K562 (cell line): ENCODE measurements around the gene SUPT5H. TPM values are rescaled to one million over a fixed set of nuclear protein-coding genes. Genes with fewer than 3 reads are reported as not detected.
A peak's percentile ranks its signal among the peaks of the same experiment; 100 is the strongest.

Experiments used
- CBX2 ChIP-seq: fragments of 200-600 bp; sonication (generic); IDR thresholded peaks from one replicate; pipeline ENCODE4 v1.6.1; 2012; ENCODE audit warnings: mild to moderate bottlenecking, low read length, inconsistent platforms; ENCODE audit not compliant: insufficient read depth, poor library complexity, severe bottlenecking
- IFI16 ChIP-seq: fragments of 250-450 bp; sonication (Bioruptor Pico); IDR thresholded peaks from 2 replicates; pipeline ENCODE4 v2.1.2; 2022; ENCODE audit warnings: mild to moderate bottlenecking, inconsistent platforms
- ILK ChIP-seq: fragments of 450-650 bp; IDR thresholded peaks from 2 replicates; pipeline ENCODE4 v1.6.1; 2016; ENCODE audit warnings: missing genetic modification characterization, low read depth, mild to moderate bottlenecking, missing compliant biosample characterization, moderate library complexity, borderline replicate concordance
- IRF2 ChIP-seq: sonication (generic); formaldehyde crosslinking; IDR thresholded peaks from 2 replicates; pipeline ENCODE4 v1.8.1; 2022; ENCODE audit warnings: mild to moderate bottlenecking, missing genetic modification reagents
- KDM1A ChIP-seq, 2 experiments: fragments of 450-650 bp; IDR thresholded peaks; 2 replicates each; pipeline ENCODE4 v1.6.1; 2016; ENCODE audit warnings: mild to moderate bottlenecking in 2 of 2
- NR3C1 ChIP-seq: sonication (generic); formaldehyde crosslinking; IDR thresholded peaks from 2 replicates; pipeline ENCODE4 v1.8.1; 2022; ENCODE audit warnings: missing genetic modification reagents
- PRMT5 ChIP-seq: sonication (generic); formaldehyde crosslinking; IDR thresholded peaks from 2 replicates; pipeline ENCODE4 v1.5.0; 2020; ENCODE audit warnings: missing genetic modification reagents
- SMAD3 ChIP-seq: fragments of 450-650 bp; formaldehyde crosslinking; conservative IDR thresholded peaks from 2 replicates; pipeline ENCODE4 v1.4.0; 2020; ENCODE audit warnings: mild to moderate bottlenecking
- SNIP1 ChIP-seq: fragments of 450-650 bp; IDR thresholded peaks from 2 replicates; pipeline ENCODE4 v1.7.1; 2017; ENCODE audit warnings: low read depth, mild to moderate bottlenecking
- SRSF7 ChIP-seq: fragments of 200-400 bp; formaldehyde crosslinking; optimal IDR thresholded peaks from 2 replicates; pipeline ENCODE3; 2017; ENCODE audit warnings: mild to moderate bottlenecking, low read depth, low read length
- ZC3H8 ChIP-seq: fragments of 450-650 bp; IDR thresholded peaks from 2 replicates; pipeline ENCODE4 v1.6.1; 2017
- ZNF133 ChIP-seq: fragments of 250-450 bp; sonication (Bioruptor Pico); IDR thresholded peaks from 2 replicates; pipeline ENCODE4 v1.4.0; 2020; ENCODE audit warnings: mild to moderate bottlenecking
- ZNF384 ChIP-seq: IDR thresholded peaks from 2 replicates; pipeline ENCODE4 v1.6.1; 2012; ENCODE audit warnings: low read depth, low read length, improper control_type of control experiment
- ZNF644 ChIP-seq: fragments of 200-800 bp; sonication (Bioruptor generic); IDR thresholded peaks from 2 replicates; pipeline ENCODE4 v1.6.1; 2016; ENCODE audit warnings: low read depth, missing genetic modification characterization, missing compliant biosample characterization
- ZNF696 ChIP-seq: fragments of 250-450 bp; sonication (Bioruptor Pico); conservative IDR thresholded peaks from 2 replicates; pipeline ENCODE4 v1.4.0; 2020; ENCODE audit warnings: mild to moderate bottlenecking, moderate library complexity
- polyA plus RNA-seq, 8 experiments: library from polyadenylated mRNA; depleted of rRNA in 4 of 8; stranded (reverse) in 5 of 8; unstranded in 3 of 8; fragments of >200 nt; fragmentation: Nextera tagmentation in 2 of 8; fragmentation: Illumina TruSeq in 1 of 8; extraction: Ambion mirVana in 2 of 8; extraction: Trizol in 1 of 8; gene quantifications; 2 replicates each; pipeline versions ENCODE4 v1.2.1 to v1.2.3, GENCODE V29; 2011 to 2014; ENCODE audit warnings: inconsistent platforms in 1 of 8, missing spikeins in 1 of 8
- total RNA-seq, 7 experiments: library from RNA; depleted of rRNA in 6 of 7; stranded (reverse); fragments of >200 nt in 6 of 7; fragmentation: Illumina TruSeq in 2 of 7; extraction: Trizol in 2 of 7; gene quantifications; 2 replicates each; pipeline versions ENCODE4 v1.2.1 to v1.2.3, GENCODE V29; 2011 to 2021; ENCODE audit warnings: low replicate concordance in 1 of 7
- TF ChIP-seq, protein P1 (sequence below), 2 experiments: fragments of 450-650 bp in 1 of 2; sonication (generic) in 1 of 2; formaldehyde crosslinking in 1 of 2; IDR thresholded peaks; 2 replicates each; pipeline versions ENCODE4 v1.7.1 to v1.9.0; 2016 to 2022; ENCODE audit warnings: inconsistent platforms in 1 of 2, mild to moderate bottlenecking in 1 of 2, missing genetic modification reagents in 1 of 2
- TF ChIP-seq, protein P2 (sequence below), 3 experiments: IDR thresholded peaks in 2 of 3; conservative IDR thresholded peaks in 1 of 3; 2 replicates each; pipeline ENCODE4 v1.5.1; 2011 to 2012; ENCODE audit warnings: low read length in 3 of 3, mild to moderate bottlenecking in 3 of 3, control low read depth in 2 of 3, improper control_type of control experiment in 1 of 3, inconsistent platforms in 1 of 3, low read depth in 1 of 3, mixed read lengths in 1 of 3, moderate library complexity in 1 of 3; ENCODE audit not compliant: insufficient read depth in 2 of 3

The SUPT5H gene
- total and polyA plus RNA-seq, 9 of the 15 experiments (the other 6 are each of a cell fraction or from before 2014, with no cell fraction given) = 13.3 to 85.9 (median 35.9) TPM

DNA sequence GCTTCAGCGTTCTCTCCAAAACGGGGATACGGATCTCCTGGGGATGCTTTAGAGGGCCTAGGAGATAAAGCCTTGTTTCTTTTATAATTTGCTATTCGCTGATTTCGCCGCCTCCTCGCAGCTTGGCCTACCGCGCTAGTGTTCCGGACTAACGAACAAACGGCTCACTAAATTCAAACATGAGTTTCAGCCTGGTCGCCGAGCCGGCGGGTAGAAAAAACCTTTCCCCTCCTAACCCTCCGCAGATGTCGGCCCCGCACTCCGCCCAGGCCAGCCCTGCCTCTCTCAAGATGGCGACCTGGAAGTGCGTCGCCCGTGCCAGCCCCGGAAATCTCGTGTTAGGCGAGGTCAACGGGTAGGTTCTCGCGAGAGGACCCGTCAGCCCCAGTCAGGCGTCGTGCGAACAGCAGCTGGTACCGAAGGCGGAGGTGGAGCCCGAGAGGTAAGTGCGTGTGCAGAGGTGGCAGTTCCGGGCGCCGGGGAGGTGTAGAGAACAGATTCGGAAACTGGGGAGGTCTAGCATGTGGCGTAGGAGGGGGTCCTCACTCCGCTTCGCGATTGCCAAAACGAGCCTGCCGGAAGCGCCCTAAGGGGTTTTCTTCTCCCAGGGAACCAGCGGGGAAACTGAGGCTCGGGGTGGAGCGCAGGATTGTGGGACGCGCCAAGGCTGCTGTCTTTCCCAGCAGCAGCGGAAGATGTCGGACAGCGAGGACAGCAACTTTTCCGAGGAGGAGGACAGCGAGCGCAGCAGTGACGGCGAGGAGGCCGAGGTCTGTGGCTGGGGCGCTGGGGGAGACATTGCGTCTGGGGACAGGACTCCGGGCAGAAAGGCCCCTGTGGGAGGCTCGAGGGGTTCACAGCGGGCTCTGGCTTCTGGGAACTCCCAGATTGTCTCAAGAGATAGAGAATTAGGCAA, at the start of gene SUPT5H (continued):
- TF ChIP-seq, protein P1, sequence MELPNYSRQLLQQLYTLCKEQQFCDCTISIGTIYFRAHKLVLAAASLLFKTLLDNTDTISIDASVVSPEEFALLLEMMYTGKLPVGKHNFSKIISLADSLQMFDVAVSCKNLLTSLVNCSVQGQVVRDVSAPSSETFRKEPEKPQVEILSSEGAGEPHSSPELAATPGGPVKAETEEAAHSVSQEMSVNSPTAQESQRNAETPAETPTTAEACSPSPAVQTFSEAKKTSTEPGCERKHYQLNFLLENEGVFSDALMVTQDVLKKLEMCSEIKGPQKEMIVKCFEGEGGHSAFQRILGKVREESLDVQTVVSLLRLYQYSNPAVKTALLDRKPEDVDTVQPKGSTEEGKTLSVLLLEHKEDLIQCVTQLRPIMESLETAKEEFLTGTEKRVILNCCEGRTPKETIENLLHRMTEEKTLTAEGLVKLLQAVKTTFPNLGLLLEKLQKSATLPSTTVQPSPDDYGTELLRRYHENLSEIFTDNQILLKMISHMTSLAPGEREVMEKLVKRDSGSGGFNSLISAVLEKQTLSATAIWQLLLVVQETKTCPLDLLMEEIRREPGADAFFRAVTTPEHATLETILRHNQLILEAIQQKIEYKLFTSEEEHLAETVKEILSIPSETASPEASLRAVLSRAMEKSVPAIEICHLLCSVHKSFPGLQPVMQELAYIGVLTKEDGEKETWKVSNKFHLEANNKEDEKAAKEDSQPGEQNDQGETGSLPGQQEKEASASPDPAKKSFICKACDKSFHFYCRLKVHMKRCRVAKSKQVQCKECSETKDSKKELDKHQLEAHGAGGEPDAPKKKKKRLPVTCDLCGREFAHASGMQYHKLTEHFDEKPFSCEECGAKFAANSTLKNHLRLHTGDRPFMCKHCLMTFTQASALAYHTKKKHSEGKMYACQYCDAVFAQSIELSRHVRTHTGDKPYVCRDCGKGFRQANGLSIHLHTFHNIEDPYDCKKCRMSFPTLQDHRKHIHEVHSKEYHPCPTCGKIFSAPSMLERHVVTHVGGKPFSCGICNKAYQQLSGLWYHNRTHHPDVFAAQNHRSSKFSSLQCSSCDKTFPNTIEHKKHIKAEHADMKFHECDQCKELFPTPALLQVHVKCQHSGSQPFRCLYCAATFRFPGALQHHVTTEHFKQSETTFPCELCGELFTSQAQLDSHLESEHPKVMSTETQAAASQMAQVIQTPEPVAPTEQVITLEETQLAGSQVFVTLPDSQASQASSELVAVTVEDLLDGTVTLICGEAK (IDR thresholded peaks at IDR 0.05) = peak; percentile 89
- TF ChIP-seq, protein P1 (CRISPR knock-in tag; IDR thresholded peaks at IDR 0.05) = no peak
- no peak for TF ChIP-seq ZC3H8
- TF ChIP-seq ZNF696 = no peak
- TF ChIP-seq IRF2 (CRISPR knock-in tag) = no peak
- TF ChIP-seq, protein P2, sequence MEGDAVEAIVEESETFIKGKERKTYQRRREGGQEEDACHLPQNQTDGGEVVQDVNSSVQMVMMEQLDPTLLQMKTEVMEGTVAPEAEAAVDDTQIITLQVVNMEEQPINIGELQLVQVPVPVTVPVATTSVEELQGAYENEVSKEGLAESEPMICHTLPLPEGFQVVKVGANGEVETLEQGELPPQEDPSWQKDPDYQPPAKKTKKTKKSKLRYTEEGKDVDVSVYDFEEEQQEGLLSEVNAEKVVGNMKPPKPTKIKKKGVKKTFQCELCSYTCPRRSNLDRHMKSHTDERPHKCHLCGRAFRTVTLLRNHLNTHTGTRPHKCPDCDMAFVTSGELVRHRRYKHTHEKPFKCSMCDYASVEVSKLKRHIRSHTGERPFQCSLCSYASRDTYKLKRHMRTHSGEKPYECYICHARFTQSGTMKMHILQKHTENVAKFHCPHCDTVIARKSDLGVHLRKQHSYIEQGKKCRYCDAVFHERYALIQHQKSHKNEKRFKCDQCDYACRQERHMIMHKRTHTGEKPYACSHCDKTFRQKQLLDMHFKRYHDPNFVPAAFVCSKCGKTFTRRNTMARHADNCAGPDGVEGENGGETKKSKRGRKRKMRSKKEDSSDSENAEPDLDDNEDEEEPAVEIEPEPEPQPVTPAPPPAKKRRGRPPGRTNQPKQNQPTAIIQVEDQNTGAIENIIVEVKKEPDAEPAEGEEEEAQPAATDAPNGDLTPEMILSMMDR (IDR thresholded peaks at IDR 0.05 in 2 of 3, conservative IDR thresholded peaks at IDR 0.05 in 1 of 3; ENCODE audit: insufficient read depth in 2 of 3, low read depth in 1 of 3, low read length in 3 of 3) = peak in 1 of 3 experiments; percentile 28; a peak in 1 of 6 replicates
- TF ChIP-seq IFI16 (CRISPR knock-in tag) = no peak
- peak; percentile 85 for TF ChIP-seq ZNF384
- no peak for TF ChIP-seq PRMT5
- no peak for TF ChIP-seq ZNF644 (tag)
- no peak for TF ChIP-seq KDM1A (IDR thresholded peaks at IDR 0.05)
- no peak for TF ChIP-seq NR3C1
- TF ChIP-seq ZNF133 (CRISPR knock-in tag) = no peak
- TF ChIP-seq ILK = no peak
- TF ChIP-seq CBX2 = no peak
- no peak for TF ChIP-seq SRSF7
- no peak for TF ChIP-seq SMAD3 (CRISPR knock-in tag)
- TF ChIP-seq SNIP1 = no peak
